ENCODE data around the gene PDE11A. TPM values are rescaled to one million over a fixed set of nuclear protein-coding genes. Genes with fewer than 3 reads are reported as not detected.

The PDE11A gene
- total RNA-seq, 1 experiment from 2014 or later, result 0.61 TPM

DNA sequence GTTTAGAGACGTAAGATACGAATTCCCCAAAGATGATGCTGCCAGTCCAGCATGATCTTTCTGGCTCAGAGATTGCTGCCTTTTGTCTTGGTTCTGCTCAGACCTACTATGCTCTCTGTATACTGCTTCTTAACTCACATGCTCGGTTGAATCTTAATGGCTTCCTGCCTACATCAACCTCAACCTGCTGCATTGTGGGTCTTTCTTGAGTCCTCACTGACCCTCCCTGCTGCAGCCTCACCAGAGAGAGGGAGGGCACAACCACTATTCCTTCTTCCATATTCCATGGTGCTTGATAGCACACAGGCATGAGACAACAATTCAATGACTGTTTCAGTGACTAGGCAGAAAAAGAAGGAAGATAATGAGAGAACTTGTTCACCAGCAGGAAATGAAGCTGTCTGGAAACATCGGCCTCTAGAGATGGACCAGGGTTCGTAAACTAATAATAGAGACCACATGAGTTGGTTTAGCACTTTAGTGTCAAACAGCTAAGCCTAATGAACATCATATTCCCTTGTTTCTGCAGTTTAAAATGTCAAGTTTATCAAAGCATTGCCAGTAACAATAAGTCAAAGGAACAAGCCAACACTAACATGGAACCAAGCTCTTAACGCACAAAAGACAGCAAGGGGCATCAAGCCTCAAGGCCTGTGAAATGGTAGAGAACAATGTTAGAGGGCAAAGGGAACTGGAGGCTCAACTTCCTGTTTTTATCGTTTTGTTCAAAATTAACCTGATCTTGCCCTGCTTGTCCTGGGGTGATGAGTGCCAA, 333.9 kb downstream of the PDE11A start:
- DNase-seq (ENCODE audit: low read depth, low spot score), result no peak
- POLR2A ChIA-PET, result no interaction called here
- no peaks in the 10 kb centered on the region for H3K9me2 ChIP-seq (ENCODE audit: insufficient read depth)
- H3K4me3 ChIP-seq (replicated peaks in 1 of 2; ENCODE audit: low read depth in 1 of 2, low read length in 2 of 2), result no peak overlapping the region
- no peaks in the 10 kb centered on the region for H4K20me1 ChIP-seq (ENCODE audit: insufficient read depth)
- H3K9me3 ChIP-seq (ENCODE audit: control insufficient read depth in 1 of 2, insufficient read depth in 1 of 2, low read depth in 1 of 2, low read length in 2 of 2), result no peaks in the 10 kb centered on the region
- H2AFZ ChIP-seq (ENCODE audit: low read depth, low read length, poor library complexity, severe bottlenecking), result no peak overlapping the region
- no peaks in the 10 kb centered on the region for H3K79me2 ChIP-seq (ENCODE audit: insufficient read depth, low read length)
- H3K4me1 ChIP-seq (ENCODE audit: control insufficient read depth in 1 of 2, insufficient read depth in 2 of 2, low read length in 2 of 2), result no peaks in the 10 kb centered on the region
- RAD21 ChIA-PET (ENCODE audit: low non-redundant PET in 1 of 2, low total read pairs in 2 of 2, uncharacterized antibody in 2 of 2, unreplicated experiment in 2 of 2), result no interaction called here
- H3K9ac ChIP-seq (ENCODE audit: low read length), result no peak overlapping the region
- H3K27ac ChIP-seq (ENCODE audit: low read depth, low read length), result no peak overlapping the region
- BruUV-seq (replicated peaks), result no TSS peak
- H3K4me2 ChIP-seq (ENCODE audit: low read length), result no peak overlapping the region
- CTCF ChIA-PET, result no interaction called here
- no peak for ATAC-seq
- intact Hi-C loops (cut with micrococcal nuclease), result no loop called here
- no peak for TF ChIP-seq SRF (IDR thresholded peaks at IDR 0.05; ENCODE audit: low read depth)
- no peak for TF ChIP-seq JUND (IDR thresholded peaks at IDR 0.05)
- TF ChIP-seq RAD21 (IDR thresholded peaks at IDR 0.05; ENCODE audit: low read depth), result no peak
- no peak for TF ChIP-seq TCF7L2 (IDR thresholded peaks at IDR 0.05; ENCODE audit: borderline replicate concordance, extremely low read depth, insufficient read depth, insufficient read length)
- TF ChIP-seq, protein P1, sequence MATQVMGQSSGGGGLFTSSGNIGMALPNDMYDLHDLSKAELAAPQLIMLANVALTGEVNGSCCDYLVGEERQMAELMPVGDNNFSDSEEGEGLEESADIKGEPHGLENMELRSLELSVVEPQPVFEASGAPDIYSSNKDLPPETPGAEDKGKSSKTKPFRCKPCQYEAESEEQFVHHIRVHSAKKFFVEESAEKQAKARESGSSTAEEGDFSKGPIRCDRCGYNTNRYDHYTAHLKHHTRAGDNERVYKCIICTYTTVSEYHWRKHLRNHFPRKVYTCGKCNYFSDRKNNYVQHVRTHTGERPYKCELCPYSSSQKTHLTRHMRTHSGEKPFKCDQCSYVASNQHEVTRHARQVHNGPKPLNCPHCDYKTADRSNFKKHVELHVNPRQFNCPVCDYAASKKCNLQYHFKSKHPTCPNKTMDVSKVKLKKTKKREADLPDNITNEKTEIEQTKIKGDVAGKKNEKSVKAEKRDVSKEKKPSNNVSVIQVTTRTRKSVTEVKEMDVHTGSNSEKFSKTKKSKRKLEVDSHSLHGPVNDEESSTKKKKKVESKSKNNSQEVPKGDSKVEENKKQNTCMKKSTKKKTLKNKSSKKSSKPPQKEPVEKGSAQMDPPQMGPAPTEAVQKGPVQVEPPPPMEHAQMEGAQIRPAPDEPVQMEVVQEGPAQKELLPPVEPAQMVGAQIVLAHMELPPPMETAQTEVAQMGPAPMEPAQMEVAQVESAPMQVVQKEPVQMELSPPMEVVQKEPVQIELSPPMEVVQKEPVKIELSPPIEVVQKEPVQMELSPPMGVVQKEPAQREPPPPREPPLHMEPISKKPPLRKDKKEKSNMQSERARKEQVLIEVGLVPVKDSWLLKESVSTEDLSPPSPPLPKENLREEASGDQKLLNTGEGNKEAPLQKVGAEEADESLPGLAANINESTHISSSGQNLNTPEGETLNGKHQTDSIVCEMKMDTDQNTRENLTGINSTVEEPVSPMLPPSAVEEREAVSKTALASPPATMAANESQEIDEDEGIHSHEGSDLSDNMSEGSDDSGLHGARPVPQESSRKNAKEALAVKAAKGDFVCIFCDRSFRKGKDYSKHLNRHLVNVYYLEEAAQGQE (IDR thresholded peaks at IDR 0.05; ENCODE audit: low read depth), result no peak
- TF ChIP-seq YY1 (IDR thresholded peaks at IDR 0.05; ENCODE audit: extremely low read depth, insufficient replicate concordance, low read depth, low read length), result no peak
- no peak for TF ChIP-seq EZH2phosphoT487 (IDR thresholded peaks at IDR 0.05; ENCODE audit: borderline replicate concordance)
- TF ChIP-seq, protein P2, sequence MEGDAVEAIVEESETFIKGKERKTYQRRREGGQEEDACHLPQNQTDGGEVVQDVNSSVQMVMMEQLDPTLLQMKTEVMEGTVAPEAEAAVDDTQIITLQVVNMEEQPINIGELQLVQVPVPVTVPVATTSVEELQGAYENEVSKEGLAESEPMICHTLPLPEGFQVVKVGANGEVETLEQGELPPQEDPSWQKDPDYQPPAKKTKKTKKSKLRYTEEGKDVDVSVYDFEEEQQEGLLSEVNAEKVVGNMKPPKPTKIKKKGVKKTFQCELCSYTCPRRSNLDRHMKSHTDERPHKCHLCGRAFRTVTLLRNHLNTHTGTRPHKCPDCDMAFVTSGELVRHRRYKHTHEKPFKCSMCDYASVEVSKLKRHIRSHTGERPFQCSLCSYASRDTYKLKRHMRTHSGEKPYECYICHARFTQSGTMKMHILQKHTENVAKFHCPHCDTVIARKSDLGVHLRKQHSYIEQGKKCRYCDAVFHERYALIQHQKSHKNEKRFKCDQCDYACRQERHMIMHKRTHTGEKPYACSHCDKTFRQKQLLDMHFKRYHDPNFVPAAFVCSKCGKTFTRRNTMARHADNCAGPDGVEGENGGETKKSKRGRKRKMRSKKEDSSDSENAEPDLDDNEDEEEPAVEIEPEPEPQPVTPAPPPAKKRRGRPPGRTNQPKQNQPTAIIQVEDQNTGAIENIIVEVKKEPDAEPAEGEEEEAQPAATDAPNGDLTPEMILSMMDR (IDR thresholded peaks at IDR 0.05 in 2 of 3, conservative IDR thresholded peaks at IDR 0.05 in 1 of 3; ENCODE audit: borderline replicate concordance in 1 of 3, insufficient read depth in 1 of 3, low read depth in 2 of 3, low read length in 2 of 3), result no peak
- H3K27me3 ChIP-seq (ENCODE audit: insufficient read depth, low read length), result 0 out of 2 replicates have a peak, but pooled peaks cover 3% of the 10 kb centered on the region
- no peaks in the 10 kb centered on the region for H3K36me3 ChIP-seq (ENCODE audit: control insufficient read depth in 1 of 2, insufficient read depth in 2 of 2, low read length in 2 of 2)
